Loucy (cell line): ENCODE data around the gene MIEN1.

Source experiments
- H2AFZ ChIP-seq: fragments of 200-600 bp; sonication (generic); 2 replicates; pipeline ENCODE4 v1.6.0; 2016; ENCODE audit warnings: antibody characterized with exemption, mild to moderate bottlenecking, low read length, moderate library complexity
- H3F3A ChIP-seq: fragments of 200-600 bp; 2 replicates; pipeline ENCODE4 v1.6.0; 2016; ENCODE audit warnings: antibody characterized with exemption, low read depth, mild to moderate bottlenecking
- H3K27me3 ChIP-seq: fragments of 200-600 bp; sonication (generic); 2 replicates; pipeline ENCODE4 v1.6.1; 2014; ENCODE audit warnings: low read length, mild to moderate bottlenecking; ENCODE audit not compliant: insufficient read depth, poor library complexity, severe bottlenecking
- H3K36me3 ChIP-seq: fragments of 200-600 bp; sonication (generic); 2 replicates; pipeline ENCODE4 v1.6.1; 2016; ENCODE audit warnings: low read length; ENCODE audit not compliant: insufficient read depth
- H3K4me1 ChIP-seq: fragments of 200-600 bp; sonication (generic); 2 replicates; pipeline ENCODE4 v1.5.1; 2014; ENCODE audit warnings: low read length, mild to moderate bottlenecking; ENCODE audit not compliant: insufficient read depth, poor library complexity, severe bottlenecking
- H3K4me2 ChIP-seq: fragments of 200-600 bp; sonication (generic); 2 replicates; pipeline ENCODE4 v1.6.0; 2014; ENCODE audit warnings: antibody characterized with exemption, low read length, low read depth, mild to moderate bottlenecking; ENCODE audit not compliant: poor library complexity, severe bottlenecking
- H3K4me3 ChIP-seq: fragments of 200-600 bp; sonication (generic); 2 replicates; pipeline ENCODE4 v1.5.1; 2014; ENCODE audit warnings: low read length, mild to moderate bottlenecking, mixed read lengths; ENCODE audit not compliant: poor library complexity, severe bottlenecking
- H3K79me2 ChIP-seq: fragments of 200-600 bp; sonication (generic); 2 replicates; pipeline ENCODE4 v1.6.1; 2014; ENCODE audit warnings: low read length; ENCODE audit not compliant: insufficient read depth
- H3K9ac ChIP-seq: fragments of 200-600 bp; sonication (generic); 2 replicates; pipeline ENCODE4 v1.6.0; 2014; ENCODE audit warnings: mild to moderate bottlenecking, low read depth, low read length, moderate library complexity; ENCODE audit not compliant: poor library complexity, severe bottlenecking
- H3K9me2 ChIP-seq: fragments of 200-600 bp; sonication (generic); replicated peaks from 2 replicates; pipeline ENCODE4 v1.6.1; 2016; ENCODE audit warnings: low read depth, low read length, mixed read lengths
- H3K9me3 ChIP-seq: fragments of 200-600 bp; sonication (generic); 2 replicates; pipeline ENCODE4 v1.6.1; 2014; ENCODE audit warnings: mild to moderate bottlenecking, antibody characterized with exemption, low read length, low read depth; ENCODE audit not compliant: insufficient read depth
- H4K20me1 ChIP-seq: fragments of 200-600 bp; sonication (generic); 2 replicates; pipeline ENCODE4 v1.6.0; 2014; ENCODE audit warnings: antibody characterized with exemption, low read length, mild to moderate bottlenecking; ENCODE audit not compliant: insufficient read depth, poor library complexity, severe bottlenecking
- CTCF ChIP-seq: fragments of 200-600 bp; sonication (generic); conservative IDR thresholded peaks from 2 replicates; pipeline ENCODE4 v1.5.1; 2014; ENCODE audit warnings: mild to moderate bottlenecking, antibody characterized with exemption, low read length
- EZH2phosphoT487 ChIP-seq: fragments of 200-600 bp; IDR thresholded peaks from 2 replicates; pipeline ENCODE4 v1.6.1; 2018; ENCODE audit warnings: antibody characterized with exemption, mild to moderate bottlenecking, moderate library complexity, borderline replicate concordance

MIEN1 gene

GRCh38 chr17:39754958-39755553 is 24.7 kb upstream of the MIEN1 start:
- Histone ChIP-seq H4K20me1 (no peaks in the 10 kb centered on the region), H3K9me2 (no peaks in the 10 kb centered on the region), H3K27me3 (no peaks in the 10 kb centered on the region), H3K4me3 (peak overlapping the region; percentile 85), H3K9ac (peak overlapping the region; percentile 88), H3F3A (no peaks in the 10 kb centered on the region; the same call in 1 of the 2 replicates), H3K4me2 (peak overlapping the region; percentile 68), H3K4me1 (peaks cover 34% of the 10 kb centered on the region), H3K36me3 (no peaks in the 10 kb centered on the region), H2AFZ (peak overlapping the region; percentile 87), H3K9me3 (no peaks in the 10 kb centered on the region), H3K79me2 (no peaks in the 10 kb centered on the region)
- TF ChIP-seq CTCF (no peak), EZH2phosphoT487 (no peak)

- peak overlapping the region; percentile 85 for H3K4me3 ChIP-seq
- no peaks in the 10 kb centered on the region for H3K36me3 ChIP-seq
- peaks cover 34% of the 10 kb centered on the region for H3K4me1 ChIP-seq
- no peaks in the 10 kb centered on the region; the same call in 1 of the 2 replicates for H3F3A ChIP-seq
- peak; percentile 59 for TF ChIP-seq CTCF
- TF ChIP-seq EZH2phosphoT487, result no peak
- H2AFZ ChIP-seq, result peak overlapping the region; percentile 95
- H3K79me2 ChIP-seq, result no peaks in the 10 kb centered on the region
- H4K20me1 ChIP-seq, result no peaks in the 10 kb centered on the region
- H3K9me3 ChIP-seq, result no peaks in the 10 kb centered on the region
- no peaks in the 10 kb centered on the region for H3K27me3 ChIP-seq
- H3K9me2 ChIP-seq, result no peaks in the 10 kb centered on the region
- H3K9ac ChIP-seq, result peak overlapping the region; percentile 88
- peak overlapping the region; percentile 79 for H3K4me2 ChIP-seq
Measured at GRCh38 chr17:39754161-39754957, 24.0 kb upstream of the MIEN1 start.

GRCh38 chr17:39753514-39754160 is 23.3 kb upstream of the MIEN1 start:
- Histone ChIP-seq H3F3A (no peaks in the 10 kb centered on the region; the same call in 1 of the 2 replicates), H3K9me2 (no peaks in the 10 kb centered on the region), H3K27me3 (no peaks in the 10 kb centered on the region), H4K20me1 (no peaks in the 10 kb centered on the region), H3K4me2 (peak overlapping the region; percentile 79), H3K36me3 (no peaks in the 10 kb centered on the region), H3K9me3 (no peaks in the 10 kb centered on the region), H3K79me2 (no peaks in the 10 kb centered on the region), H2AFZ (peak overlapping the region; percentile 95), H3K9ac (peak overlapping the region; percentile 84), H3K4me1 (peaks cover 34% of the 10 kb centered on the region), H3K4me3 (peak overlapping the region; percentile 85)
- TF ChIP-seq EZH2phosphoT487, result no peak
- TF ChIP-seq CTCF, result no peak; the same call in 1 of the 2 replicates
